GM12878 (cell line): ENCODE measurements around the gene PTPRN2.

Experiments used
- CREB1 ChIP-seq: IDR thresholded peaks from 2 replicates; pipeline ENCODE4 v1.6.1; 2012; ENCODE audit warnings: low read depth, mild to moderate bottlenecking, inconsistent platforms
- CTCF ChIP-seq, 3 experiments: IDR thresholded peaks in 2 of 3; conservative IDR thresholded peaks in 1 of 3; 2 replicates each; pipeline ENCODE4 v1.5.1; 2011; ENCODE audit warnings: low read depth in 3 of 3, low read length in 3 of 3, mild to moderate bottlenecking in 3 of 3, control low read depth in 2 of 3, moderate library complexity in 2 of 3, inconsistent platforms in 1 of 3, mixed read lengths in 1 of 3; ENCODE audit not compliant: control insufficient read depth in 2 of 3, insufficient read depth in 1 of 3; ENCODE audit errors: extremely low read depth in 1 of 3
- EP300 ChIP-seq, 2 experiments: fragments of 150-350 bp in 1 of 2; IDR thresholded peaks; 2 replicates each; pipeline ENCODE4 v1.6.1; 2011 to 2012; ENCODE audit warnings: low read depth in 2 of 2, low read length in 2 of 2, borderline replicate concordance in 1 of 2, improper control_type of control experiment in 1 of 2, inconsistent platforms in 1 of 2; ENCODE audit not compliant: control insufficient read depth in 1 of 2
- JUNB ChIP-seq: IDR thresholded peaks from 2 replicates; pipeline ENCODE4 v1.6.1; 2016; ENCODE audit warnings: antibody characterized with exemption, mild to moderate bottlenecking
- MYC ChIP-seq: IDR thresholded peaks from 2 replicates; pipeline ENCODE4 v1.6.1; 2011; ENCODE audit warnings: mild to moderate bottlenecking, low read length, moderate library complexity, inconsistent platforms; ENCODE audit not compliant: insufficient read depth, insufficient replicate concordance, insufficient read length, severe bottlenecking
- POLR2A ChIP-seq: IDR thresholded peaks from 2 replicates; pipeline ENCODE4 v1.6.1; 2011; ENCODE audit warnings: low read depth, mild to moderate bottlenecking, low read length
- RCOR1 ChIP-seq: conservative IDR thresholded peaks from 2 replicates; pipeline ENCODE4 v1.6.1; 2012; ENCODE audit warnings: low read depth, low read length, improper control_type of control experiment

- TF ChIP-seq CTCF (IDR thresholded peaks at IDR 0.05 in 2 of 3, conservative IDR thresholded peaks at IDR 0.05 in 1 of 3; ENCODE audit: control insufficient read depth in 2 of 3, extremely low read depth in 1 of 3, insufficient read depth in 1 of 3, low read depth in 3 of 3, low read length in 3 of 3) (no peak), JUNB (no peak), POLR2A (no peak), CREB1 (no peak), RCOR1 (no peak), EP300 (IDR thresholded peaks at IDR 0.05; ENCODE audit: borderline replicate concordance in 1 of 2, control insufficient read depth in 1 of 2, low read depth in 2 of 2, low read length in 2 of 2) (no peak), MYC (no peak)
Measured at GRCh38 chr7:157856873-157857577, 730.6 kb downstream of the PTPRN2 start.
